CD4-positive, alpha-beta T cell treated with Interleukin-17A for 4 hours (primary cell): ENCODE measurements around the gene RAI14.
A peak's percentile ranks its signal among the peaks of the same experiment; 100 is the strongest.

ENCODE experiments used
- DNase-seq: peaks from one replicate; pipeline ENCODE4 v3.0.0-alpha.2; 2020; ENCODE audit warnings: mixed read lengths

Gene RAI14

DNA sequence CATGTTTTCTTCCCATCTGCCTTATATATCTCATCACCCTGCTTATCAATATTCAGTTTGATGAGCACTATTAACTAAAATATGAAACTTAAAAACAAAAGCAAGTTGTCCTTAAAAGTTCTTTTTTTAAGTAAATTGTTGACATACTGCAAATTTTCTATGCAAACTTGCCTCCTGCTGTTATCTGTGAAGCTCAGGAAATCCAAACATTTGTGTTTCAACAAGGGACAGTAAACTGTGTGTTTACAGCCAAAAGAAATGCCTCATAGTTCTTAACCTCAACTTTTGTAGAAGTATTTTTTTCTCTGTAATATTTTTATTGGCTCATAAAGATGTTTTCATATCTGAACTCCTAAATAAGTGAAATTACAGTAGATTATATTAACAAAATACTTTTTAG, 175.2 kb downstream of the RAI14 start:
- DNase-seq = no peak

GRCh38 chr5:34832568-34832967, 176.4 kb downstream of the RAI14 start:
- DNase-seq = no peak

DNA sequence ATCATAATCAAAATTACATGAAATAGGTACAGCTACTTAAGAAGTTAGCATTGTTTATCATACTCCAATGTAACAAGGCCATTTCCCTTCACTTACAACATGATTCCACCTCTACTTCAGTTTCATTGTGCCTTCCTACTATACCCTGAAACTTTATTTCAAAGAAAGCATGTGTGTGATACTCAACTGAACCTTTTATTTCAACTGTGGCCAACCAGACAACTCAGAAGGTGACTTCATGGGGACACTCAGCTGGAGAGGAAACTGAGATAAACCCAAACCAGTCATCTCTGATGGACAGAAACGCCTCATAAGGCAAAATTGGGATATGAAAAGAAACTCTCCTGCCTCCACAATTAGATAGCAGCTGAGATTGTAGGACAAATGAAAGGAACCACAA, 177.0 kb downstream of the RAI14 start:
- DNase-seq = no peak

- no peak for DNase-seq
Observed at GRCh38 chr5:34833976-34834793, 178.1 kb downstream of the RAI14 start.

DNA sequence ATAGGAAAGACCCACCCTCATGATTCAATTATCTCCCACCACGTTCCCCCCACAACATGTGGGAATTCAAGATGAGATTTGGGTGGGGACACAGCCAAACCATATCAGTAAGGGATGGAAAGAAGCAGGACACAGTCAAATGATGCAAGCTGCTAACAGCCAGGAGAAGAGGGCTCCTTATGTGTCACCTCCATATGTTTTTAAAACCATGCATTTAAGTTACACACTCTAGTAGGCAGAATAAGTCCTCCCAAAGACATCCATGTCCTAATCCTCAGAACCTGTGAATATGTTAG, 178.6 kb downstream of the RAI14 start:
- DNase-seq = no peak

DNA sequence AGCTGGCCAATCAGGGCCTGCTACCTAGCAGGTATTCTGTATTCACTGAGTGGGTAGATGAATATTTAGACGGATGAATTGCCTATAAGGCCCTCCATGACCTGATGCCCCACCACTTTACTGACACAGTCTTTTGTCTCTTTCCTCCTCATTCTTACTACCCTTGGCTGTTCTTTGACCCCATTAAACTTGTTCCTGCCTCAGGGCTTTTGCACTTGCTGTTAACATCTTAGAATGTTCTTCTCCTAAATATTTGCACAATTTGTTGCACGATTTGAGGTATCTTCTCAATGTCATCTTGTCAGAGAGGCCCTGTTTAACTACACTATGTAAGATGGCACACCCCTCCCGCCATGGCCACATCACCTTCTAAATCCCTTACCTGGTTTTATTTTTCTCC, 179.5 kb downstream of the RAI14 start:
- DNase-seq = no peak

DNA sequence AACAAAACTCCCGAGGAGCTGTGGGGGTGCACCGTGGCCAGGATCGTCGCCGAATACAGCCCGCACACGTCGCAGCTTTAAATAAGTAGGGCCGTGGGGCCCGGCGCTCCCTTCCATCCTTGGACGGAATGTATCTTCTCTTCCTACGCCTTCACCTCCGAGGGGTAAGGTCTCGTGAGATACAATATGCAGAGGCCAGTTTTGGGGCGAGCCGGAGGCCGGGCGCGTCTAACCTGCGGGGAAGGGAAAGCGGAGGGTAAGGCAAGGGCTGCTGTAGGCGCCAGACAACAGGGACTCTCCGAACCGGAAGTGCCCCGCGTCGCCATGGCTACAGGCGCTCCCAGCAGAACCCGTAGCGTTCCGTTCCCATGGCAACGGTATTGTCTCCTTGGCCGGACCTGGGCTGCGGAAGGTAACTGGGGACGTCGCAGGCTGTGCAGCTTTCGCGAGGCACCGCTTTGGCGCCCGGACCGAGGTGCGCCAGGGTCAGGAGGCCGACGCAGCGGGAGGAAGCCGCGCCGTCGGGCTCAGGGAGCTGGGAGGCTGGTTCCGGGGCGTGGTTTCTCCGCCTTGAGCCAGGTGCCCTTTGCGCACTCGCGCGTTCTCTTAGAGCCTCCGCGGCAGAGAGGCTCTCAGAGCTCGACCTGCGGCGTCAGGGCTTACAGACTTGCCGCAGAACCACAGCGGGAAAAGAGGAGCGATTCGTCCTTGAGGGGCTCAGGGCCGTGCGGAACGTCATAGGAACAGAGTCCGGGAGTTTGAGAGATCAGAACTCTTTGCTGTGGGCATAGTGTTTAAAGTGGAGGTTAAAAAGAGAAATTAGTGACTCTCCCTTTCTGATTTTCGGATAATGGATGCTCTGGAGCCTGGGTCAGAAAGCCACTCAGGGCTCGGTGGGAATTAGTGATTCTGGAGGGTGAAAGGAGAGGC, 182.9 kb downstream of the RAI14 start, which contains the start of gene TTC23L:
Gene TTC23L (plus strand): TSS at position 380 of the 930 bp plus-strand sequence. CDS start 1,508 bp downstream, outside the sequence.
- peak; percentile 93 for DNase-seq

DNA sequence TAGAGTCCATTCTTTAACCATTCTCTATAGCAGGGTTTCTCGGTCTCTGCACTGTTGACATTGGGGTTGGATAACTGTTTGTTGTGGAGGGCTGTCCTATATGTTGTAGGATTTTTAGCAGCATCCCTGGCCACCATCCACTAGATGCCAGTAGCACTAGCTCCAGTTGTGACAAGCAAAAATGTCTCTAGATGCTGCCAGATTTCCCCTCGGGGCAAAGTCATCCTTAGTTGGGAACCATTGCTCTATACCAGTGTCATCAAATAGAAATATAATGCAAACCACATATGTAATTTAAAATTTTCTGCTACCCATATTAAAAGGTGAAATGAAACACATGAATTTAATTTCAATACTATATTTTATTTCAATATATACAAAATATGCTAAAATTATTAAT, 185.7 kb downstream of the RAI14 start:
- DNase-seq = no peak

DNA sequence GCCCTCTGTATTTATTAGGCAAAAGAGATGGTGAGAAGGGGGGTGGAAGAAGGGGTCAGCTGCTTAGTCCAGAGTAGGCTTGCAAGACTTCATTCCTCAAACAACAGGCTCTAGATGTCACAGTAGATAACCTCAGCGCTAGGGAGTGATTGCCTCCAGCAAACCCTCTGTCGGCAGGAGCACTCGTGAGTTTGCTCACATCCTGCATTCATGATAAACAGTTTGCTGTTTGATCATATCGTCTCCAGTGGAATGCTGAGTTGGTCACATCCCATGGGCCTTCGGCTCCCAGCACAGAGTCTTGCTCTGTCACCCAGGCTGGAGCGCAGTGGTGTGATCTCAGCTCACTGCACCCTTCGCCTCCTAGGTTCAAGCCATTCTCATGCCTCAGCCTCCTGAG, 186.4 kb downstream of the RAI14 start:
- no peak for DNase-seq

GRCh38 chr5:34843497-34843896, 187.4 kb downstream of the RAI14 start:
- DNase-seq = no peak

DNA sequence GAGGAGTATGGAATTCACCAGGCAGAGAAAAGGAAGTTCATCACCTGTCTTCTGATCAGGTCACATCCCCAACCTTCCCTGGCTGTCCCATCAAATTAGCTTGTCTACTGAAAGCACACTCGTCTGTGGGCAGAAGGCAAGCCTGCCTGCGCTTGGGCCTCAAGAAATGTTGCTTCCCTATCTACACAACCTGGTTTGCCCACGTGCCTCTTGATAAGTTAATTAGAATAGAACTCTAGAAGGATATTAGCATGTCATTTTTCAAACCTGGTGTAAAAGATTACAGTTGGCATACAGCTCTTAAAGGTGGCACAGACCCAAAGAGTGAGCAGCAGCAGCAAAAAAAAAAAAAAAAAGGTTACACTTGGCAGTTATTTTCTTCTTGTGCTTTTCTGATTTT, 188.0 kb downstream of the RAI14 start:
- no peak for DNase-seq

DNA sequence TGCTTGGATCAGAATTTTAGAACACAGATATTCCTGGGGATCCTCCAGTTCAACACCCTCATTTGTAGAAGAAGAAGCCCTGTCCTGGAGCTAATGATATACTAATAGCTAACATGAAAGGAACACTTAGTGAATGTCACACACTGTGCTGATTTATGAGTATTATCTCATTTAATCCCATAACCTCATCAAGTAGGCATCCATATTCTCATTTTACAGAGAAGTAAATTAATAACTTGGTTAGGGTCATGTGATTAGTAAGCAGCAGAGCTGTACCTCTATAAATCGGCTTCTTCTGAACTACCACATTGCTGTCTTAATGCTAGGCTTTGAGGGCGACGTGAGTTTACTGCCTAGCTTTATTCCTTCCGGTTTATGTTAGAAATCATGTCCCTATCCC, 188.9 kb downstream of the RAI14 start:
- DNase-seq = no peak

- DNase-seq = no peak
Observed at GRCh38 chr5:34847056-34847455, 190.9 kb downstream of the RAI14 start.

GRCh38 chr5:34847552-34847951, 191.4 kb downstream of the RAI14 start:
- DNase-seq = no peak

- no peak for DNase-seq
Observed at GRCh38 chr5:34848230-34848629, 192.1 kb downstream of the RAI14 start.

DNA sequence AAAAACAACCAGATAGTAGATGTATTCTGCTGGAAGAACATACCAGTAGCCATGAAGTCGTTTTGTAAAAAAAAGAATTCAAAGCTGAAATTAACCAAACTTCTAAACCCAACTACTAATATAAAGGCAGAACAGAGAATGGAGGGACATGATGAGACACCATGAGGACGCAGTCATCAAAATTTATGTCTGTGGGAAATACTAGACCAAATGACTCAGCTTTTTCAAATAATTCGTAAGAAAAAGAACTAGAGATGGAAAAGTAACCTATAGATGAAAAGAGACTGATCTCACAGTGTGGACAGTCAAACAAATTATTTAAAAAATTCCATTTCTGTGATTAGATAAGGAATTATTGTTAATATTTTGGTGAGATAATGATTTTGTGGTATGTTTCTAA, 193.1 kb downstream of the RAI14 start:
- no peak for DNase-seq

DNA sequence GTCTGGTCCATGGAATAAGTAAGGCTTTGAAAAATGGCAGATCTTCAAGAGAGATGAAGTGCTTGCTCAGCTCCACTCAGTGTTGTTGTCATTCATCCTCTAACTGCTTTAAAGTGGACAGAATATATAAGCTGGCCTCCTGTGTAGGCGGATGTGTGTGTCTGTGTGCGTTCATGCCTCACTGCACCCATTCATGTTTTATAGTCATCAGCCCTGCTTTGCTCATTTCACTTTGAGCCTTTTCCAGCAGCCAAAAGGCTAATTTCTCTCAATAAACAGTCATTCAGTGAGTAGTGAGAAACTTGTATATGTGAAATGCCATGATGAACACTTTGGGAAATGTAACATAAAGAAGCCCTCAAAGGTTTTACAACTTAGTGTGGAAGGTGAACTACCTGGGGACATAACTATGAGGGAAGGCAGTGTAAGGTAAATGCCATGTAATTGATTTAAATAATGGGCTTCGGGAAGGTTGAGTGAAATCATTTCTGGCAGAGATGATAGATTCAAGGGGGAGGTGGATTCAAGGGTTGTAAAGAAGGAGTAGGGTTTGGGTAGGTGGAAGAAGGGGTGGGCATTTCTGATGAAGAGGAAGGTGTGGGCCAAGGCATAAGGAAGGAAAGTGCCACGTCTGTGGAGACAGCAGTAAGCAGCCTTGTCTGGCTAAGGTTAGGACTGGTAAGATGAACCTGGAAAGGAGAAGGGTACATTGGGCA, 198.5 kb downstream of the RAI14 start:
- DNase-seq = no peak

GRCh38 chr5:34857161-34857560, 201.0 kb downstream of the RAI14 start:
- no peak for DNase-seq

- no peak for DNase-seq
Observed at GRCh38 chr5:34857894-34858293, 201.8 kb downstream of the RAI14 start.

- no peak for DNase-seq
Observed at GRCh38 chr5:34858790-34859189, 202.7 kb downstream of the RAI14 start.

- DNase-seq = no peak
Observed at GRCh38 chr5:34859253-34859652, 203.1 kb downstream of the RAI14 start.

GRCh38 chr5:34863946-34864345, 207.8 kb downstream of the RAI14 start:
- no peak for DNase-seq

DNA sequence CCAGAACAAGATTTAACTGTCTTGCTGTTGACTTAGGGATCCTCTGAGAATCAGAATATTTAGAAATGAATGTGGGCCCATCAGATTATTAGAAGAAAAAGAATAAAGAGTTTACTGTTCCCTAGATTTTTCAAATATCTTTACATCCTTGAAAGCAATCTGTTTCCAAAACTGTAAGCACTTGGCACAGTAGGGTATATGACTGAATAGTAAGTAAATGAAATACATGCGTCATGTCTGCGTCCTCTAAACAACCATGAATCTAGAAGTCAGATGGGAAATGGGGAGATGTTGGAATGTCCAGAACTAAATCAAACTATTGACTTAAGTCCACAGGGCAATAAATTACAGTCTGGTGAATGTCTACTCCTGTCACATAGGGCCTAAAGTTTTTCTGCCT, 209.0 kb downstream of the RAI14 start:
- DNase-seq = no peak
